Brain microvascular endothelial cell (primary cell): Measurements from ENCODE around the gene TRPT1.
A peak's percentile ranks its signal among the peaks of the same experiment; 100 is the strongest.

ENCODE experiments used
- DNase-seq: peaks from one replicate; pipeline ENCODE4 v3.0.0-alpha.2; 2020
- H3K27ac ChIP-seq: fragments of 250-450 bp; sonication (Bioruptor Pico); 2 replicates; pipeline ENCODE4 v1.5.1; 2020; ENCODE audit warnings: mild to moderate bottlenecking, moderate library complexity
- H3K27me3 ChIP-seq: fragments of 250-450 bp; sonication (Bioruptor Pico); replicated peaks from 2 replicates; pipeline ENCODE4 v1.5.1; 2020; ENCODE audit warnings: mild to moderate bottlenecking
- H3K36me3 ChIP-seq: fragments of 250-450 bp; sonication (Bioruptor Pico); replicated peaks from 2 replicates; pipeline ENCODE4 v1.5.1; 2020; ENCODE audit warnings: mild to moderate bottlenecking
- H3K4me3 ChIP-seq: 2 replicates; pipeline ENCODE4 v1.5.1; 2011; ENCODE audit warnings: low read depth, mild to moderate bottlenecking, control low read depth, low read length, moderate library complexity
- in situ Hi-C: cut with HindIII; loops from 2 replicates; pipeline ENCODE4 v1.10.0; 2017; ENCODE audit warnings: low sequenced_read_pairs, low pct_ligation_motif_present
- TF ChIP-seq, protein P1 (sequence below): IDR thresholded peaks from 2 replicates; pipeline ENCODE4 v1.5.1; 2011; ENCODE audit warnings: low read depth, mild to moderate bottlenecking, moderate library complexity, low read length, control low read depth, inconsistent platforms; ENCODE audit errors: missing control alignments

Gene TRPT1

DNA sequence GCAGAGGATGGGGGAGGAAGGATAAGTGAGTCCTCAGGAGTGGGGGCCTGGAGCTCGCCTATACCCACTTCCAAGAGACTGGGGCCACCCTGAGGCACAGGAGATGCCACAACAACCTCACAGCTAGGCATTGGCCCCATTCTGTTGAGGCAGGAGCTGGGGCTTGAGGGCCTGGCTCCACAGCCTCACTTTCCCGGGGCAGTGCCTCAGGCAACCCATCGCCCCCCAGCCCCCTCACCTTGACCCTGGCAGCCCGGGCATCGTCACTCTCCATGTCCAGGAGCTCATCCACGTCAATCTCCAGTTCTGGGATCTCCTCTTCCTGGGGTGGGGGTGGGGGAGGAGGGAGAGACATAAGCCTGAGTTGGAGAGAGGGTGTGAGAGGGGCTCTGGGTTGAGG lies 19.0 kb upstream of the TRPT1 start:
- H3K27ac ChIP-seq = peak overlapping the region; percentile 73
- H3K27me3 ChIP-seq = no peaks in the 10 kb centered on the region
- H3K36me3 ChIP-seq = peaks cover 11% of the 10 kb centered on the region
- H3K4me3 ChIP-seq = peak overlapping the region; percentile 97
- DNase-seq = no peak
- in situ Hi-C loops = no loop called here
- TF ChIP-seq, protein P1, sequence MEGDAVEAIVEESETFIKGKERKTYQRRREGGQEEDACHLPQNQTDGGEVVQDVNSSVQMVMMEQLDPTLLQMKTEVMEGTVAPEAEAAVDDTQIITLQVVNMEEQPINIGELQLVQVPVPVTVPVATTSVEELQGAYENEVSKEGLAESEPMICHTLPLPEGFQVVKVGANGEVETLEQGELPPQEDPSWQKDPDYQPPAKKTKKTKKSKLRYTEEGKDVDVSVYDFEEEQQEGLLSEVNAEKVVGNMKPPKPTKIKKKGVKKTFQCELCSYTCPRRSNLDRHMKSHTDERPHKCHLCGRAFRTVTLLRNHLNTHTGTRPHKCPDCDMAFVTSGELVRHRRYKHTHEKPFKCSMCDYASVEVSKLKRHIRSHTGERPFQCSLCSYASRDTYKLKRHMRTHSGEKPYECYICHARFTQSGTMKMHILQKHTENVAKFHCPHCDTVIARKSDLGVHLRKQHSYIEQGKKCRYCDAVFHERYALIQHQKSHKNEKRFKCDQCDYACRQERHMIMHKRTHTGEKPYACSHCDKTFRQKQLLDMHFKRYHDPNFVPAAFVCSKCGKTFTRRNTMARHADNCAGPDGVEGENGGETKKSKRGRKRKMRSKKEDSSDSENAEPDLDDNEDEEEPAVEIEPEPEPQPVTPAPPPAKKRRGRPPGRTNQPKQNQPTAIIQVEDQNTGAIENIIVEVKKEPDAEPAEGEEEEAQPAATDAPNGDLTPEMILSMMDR = no peak

DNA sequence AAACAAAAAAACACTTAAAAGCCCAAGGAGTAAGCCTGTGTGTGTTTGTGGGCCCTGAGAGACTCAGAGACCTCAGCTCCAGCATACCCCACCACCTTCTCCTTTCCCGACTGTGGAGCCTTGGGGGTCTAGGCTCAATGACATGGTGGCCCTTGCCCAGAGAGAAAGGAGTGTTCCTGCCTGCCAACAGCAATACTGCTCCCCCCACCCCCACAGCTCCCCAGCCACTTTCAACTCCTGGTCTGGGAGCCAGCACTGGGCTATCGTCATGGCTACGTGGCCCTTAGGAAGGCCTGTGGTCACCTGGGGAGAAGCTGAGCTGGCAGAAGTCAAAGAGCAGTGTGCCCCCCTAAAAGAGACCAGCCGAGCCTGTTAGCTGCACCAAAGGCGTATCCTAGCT lies 18.1 kb upstream of the TRPT1 start:
- Histone ChIP-seq H3K27ac (no peak overlapping the region), H3K4me3 (no peak overlapping the region), H3K27me3 (no peaks in the 10 kb centered on the region), H3K36me3 (peaks cover 11% of the 10 kb centered on the region)
- in situ Hi-C loops = no loop called here
- TF ChIP-seq, protein P1 = no peak
- no peak for DNase-seq

DNA sequence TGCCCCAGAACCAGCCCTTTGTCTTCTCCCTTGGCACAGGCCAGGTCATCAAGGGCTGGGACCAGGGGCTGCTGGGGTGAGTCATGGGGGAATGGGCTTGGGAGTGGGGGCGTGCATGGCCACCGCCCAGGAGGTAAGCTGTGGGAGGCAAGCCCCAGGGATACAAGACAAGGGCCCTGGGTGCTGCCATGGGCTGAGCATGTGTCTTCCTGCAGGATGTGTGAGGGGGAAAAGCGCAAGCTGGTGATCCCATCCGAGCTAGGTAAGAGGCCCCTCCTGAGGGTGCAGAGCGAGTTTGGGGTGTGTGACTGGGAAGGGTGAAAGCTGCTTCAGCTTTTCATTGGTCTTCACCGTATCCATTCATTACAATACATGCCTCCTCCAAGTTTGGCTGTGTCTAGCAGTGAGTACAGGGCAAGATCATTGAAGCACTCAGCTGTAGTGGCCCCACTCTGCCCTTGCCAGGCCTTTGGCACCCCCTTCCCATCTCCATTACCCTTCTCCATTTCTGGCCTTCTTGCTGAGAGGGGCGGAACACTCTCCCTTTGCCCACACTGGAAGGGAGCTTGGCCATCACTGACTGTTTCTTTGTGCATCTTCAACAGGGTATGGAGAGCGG lies 17.4 kb upstream of the TRPT1 start:
- H3K27ac ChIP-seq = no peak overlapping the region

DNA sequence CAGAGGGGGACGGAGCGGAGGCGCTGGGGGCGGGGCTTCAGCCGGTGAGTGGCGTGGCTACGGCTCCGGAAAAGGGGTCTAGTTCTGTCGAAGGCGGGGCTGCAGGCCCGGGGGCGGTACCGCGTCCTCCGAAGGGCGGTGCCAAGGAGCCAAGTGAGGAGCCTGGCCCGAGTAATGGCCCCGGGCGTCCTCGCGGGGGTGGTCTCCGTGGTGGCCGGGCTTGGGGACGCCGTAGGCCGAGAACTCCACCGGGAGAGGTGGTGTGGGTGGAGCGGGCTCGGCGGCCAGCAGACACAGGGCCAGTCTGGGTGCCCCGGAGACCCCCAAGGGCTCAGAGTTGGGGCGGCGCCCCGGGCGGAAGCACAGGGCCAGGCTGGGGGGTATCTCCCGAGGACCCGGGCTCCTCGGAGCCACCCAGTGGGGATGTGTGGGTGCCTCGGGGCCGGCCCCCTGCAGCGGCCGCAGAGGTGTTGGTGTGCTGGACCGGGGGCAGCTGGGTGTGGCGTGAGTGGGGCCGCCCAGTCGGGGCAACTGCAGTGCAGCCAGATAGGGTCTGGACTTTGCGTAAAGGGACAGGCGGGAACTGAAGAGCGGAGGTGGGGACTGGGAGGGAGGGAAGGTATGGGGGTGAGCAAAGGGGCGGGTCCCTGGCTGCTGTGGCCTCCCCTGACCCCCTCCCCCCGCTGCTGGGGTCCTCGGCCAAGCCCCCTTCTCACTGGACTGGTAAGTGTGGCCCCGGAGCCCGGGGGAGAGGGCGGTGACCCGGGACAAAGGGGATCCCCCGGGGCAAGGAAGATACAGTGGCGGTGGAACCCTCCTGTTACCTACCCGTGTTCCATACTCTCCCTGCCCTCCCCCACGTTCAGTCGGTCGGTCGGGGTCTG lies 15.7 kb upstream of the TRPT1 start:
- Histone ChIP-seq H3K27me3 (no peaks in the 10 kb centered on the region), H3K36me3 (peaks cover 18% of the 10 kb centered on the region), H3K27ac (peak overlapping the region; percentile 47), H3K4me3 (peak overlapping the region; percentile 81)
- in situ Hi-C loops = no loop called here
- TF ChIP-seq, protein P1 = no peak
- no peak for DNase-seq

More for the DNA sequence above, 17.4 kb upstream of the TRPT1 start:
- Histone ChIP-seq H3K27me3 (no peaks in the 10 kb centered on the region), H3K4me3 (peak overlapping the region; percentile 5), H3K36me3 (peaks cover 13% of the 10 kb centered on the region)
- in situ Hi-C loops = no loop called here
- no peak for DNase-seq
- TF ChIP-seq, protein P1 = no peak

DNA sequence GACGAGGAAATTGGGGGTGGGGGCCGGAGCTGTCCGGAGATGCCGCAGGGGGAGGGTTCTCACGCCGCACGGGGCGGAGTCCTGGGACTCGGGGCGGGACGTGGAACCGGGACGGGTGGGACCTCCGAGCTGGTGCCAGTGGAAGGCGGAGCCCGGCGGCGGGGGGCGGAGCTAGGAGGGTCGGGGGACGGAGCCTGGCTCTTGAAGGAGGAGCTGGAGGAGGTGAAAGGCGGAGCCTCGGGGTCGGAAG lies 15.2 kb upstream of the TRPT1 start:
- peak; percentile 99 for DNase-seq
- Histone ChIP-seq H3K27ac (peak overlapping the region; percentile 97), H3K36me3 (peaks cover 18% of the 10 kb centered on the region), H3K4me3 (peak overlapping the region; percentile 72), H3K27me3 (no peaks in the 10 kb centered on the region)
- in situ Hi-C loops = no loop called here
- TF ChIP-seq, protein P1 = no peak
